ENCODE results near the gene C1QTNF9B. TPM values are rescaled to one million over a fixed set of nuclear protein-coding genes. Genes with fewer than 3 reads are reported as not detected.

Gene C1QTNF9B
- total RNA-seq, 1 donor from 2014 or later: not detected

- Histone ChIP-seq H3K27ac (no peak overlapping the region), H3K9me3 (ENCODE audit: low read depth) (no peaks in the 10 kb centered on the region), H3K9ac (no peak overlapping the region), H3F3A (ENCODE audit: low read depth) (peaks cover 5% of the 10 kb centered on the region), H3K36me3 (no peaks in the 10 kb centered on the region), H3K4me2 (no peak overlapping the region), H3K79me2 (ENCODE audit: low read depth) (no peaks in the 10 kb centered on the region), H3K4me1 (no peaks in the 10 kb centered on the region), H3K4me3 (no peak overlapping the region), H3K27me3 (no peaks in the 10 kb centered on the region), H2AFZ (replicated peaks) (no peak overlapping the region), H4K20me1 (ENCODE audit: low read depth) (no peaks in the 10 kb centered on the region)
- no peak overlapping the region for H3K27ac Mint-ChIP-seq
- DNase-seq (ENCODE audit: low spot score): no peak
- no peak for TF ChIP-seq EZH2 (IDR thresholded peaks at IDR 0.05)
- no peak for TF ChIP-seq CTCF (IDR thresholded peaks at IDR 0.05)
- no peak for TF ChIP-seq EZH2phosphoT487 (IDR thresholded peaks at IDR 0.05)
- H3K4me3 Mint-ChIP-seq: no peak overlapping the region
- no peaks in the 10 kb centered on the region for H3K9me3 Mint-ChIP-seq
- H3K4me1 Mint-ChIP-seq: no peaks in the 10 kb centered on the region
- H3K36me3 Mint-ChIP-seq: peaks cover 10% of the 10 kb centered on the region
- no peaks in the 10 kb centered on the region for H3K27me3 Mint-ChIP-seq (ENCODE audit: insufficient read depth, low read depth)
These were observed 37.4 kb downstream of the C1QTNF9B start for GRCh38 chr13:23859904-23860303.

- Histone ChIP-seq H4K20me1 (ENCODE audit: low read depth) (no peaks in the 10 kb centered on the region), H3K9ac (no peak overlapping the region), H3K9me3 (ENCODE audit: low read depth) (no peaks in the 10 kb centered on the region), H3K27ac (no peak overlapping the region), H2AFZ (replicated peaks) (no peak overlapping the region), H3K4me2 (no peak overlapping the region), H3K36me3 (no peaks in the 10 kb centered on the region), H3K4me3 (no peak overlapping the region), H3K27me3 (no peaks in the 10 kb centered on the region), H3K4me1 (no peaks in the 10 kb centered on the region), H3F3A (ENCODE audit: low read depth) (peaks cover 5% of the 10 kb centered on the region), H3K79me2 (ENCODE audit: low read depth) (no peaks in the 10 kb centered on the region)
- Mint-ChIP-seq H3K27me3 (ENCODE audit: insufficient read depth, low read depth) (no peaks in the 10 kb centered on the region), H3K27ac (no peak overlapping the region), H3K9me3 (no peaks in the 10 kb centered on the region), H3K36me3 (peaks cover 10% of the 10 kb centered on the region), H3K4me3 (no peak overlapping the region), H3K4me1 (no peaks in the 10 kb centered on the region)
- TF ChIP-seq CTCF (IDR thresholded peaks at IDR 0.05): no peak
- no peak for TF ChIP-seq EZH2 (IDR thresholded peaks at IDR 0.05)
- no peak for TF ChIP-seq EZH2phosphoT487 (IDR thresholded peaks at IDR 0.05)
- no peak for DNase-seq (ENCODE audit: low spot score)
These were observed 37.8 kb downstream of the C1QTNF9B start for GRCh38 chr13:23859455-23859854.

DNA sequence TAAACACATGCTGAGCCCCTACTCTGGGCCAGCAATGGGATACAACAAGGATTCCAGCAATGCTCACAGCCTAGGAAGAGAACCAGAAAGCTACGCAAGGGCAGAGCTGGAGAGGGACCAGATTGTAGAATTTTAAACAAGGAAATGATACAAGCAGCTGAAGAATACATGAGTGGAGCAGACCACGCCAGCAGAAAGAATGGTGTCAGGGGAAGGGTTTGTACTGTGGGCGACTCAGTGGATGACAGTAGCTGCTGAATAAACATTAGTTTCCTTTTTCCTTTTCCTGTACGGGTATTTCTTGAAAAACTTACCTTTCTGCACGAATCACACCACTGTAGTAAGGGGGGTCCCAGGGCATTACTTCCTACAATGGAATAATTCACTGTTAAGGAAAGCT is 38.8 kb downstream of the C1QTNF9B start:
- Histone ChIP-seq H3K4me3 (no peak overlapping the region), H3K9me3 (ENCODE audit: low read depth) (no peaks in the 10 kb centered on the region), H3K9ac (no peak overlapping the region), H4K20me1 (ENCODE audit: low read depth) (no peaks in the 10 kb centered on the region), H3K79me2 (ENCODE audit: low read depth) (no peaks in the 10 kb centered on the region), H3F3A (ENCODE audit: low read depth) (peaks cover 5% of the 10 kb centered on the region), H3K27me3 (no peaks in the 10 kb centered on the region), H2AFZ (replicated peaks) (no peak overlapping the region), H3K36me3 (no peaks in the 10 kb centered on the region), H3K27ac (no peak overlapping the region), H3K4me2 (no peak overlapping the region), H3K4me1 (no peaks in the 10 kb centered on the region)
- DNase-seq (ENCODE audit: low spot score): no peak
- no peak overlapping the region for H3K4me3 Mint-ChIP-seq
- H3K4me1 Mint-ChIP-seq: no peaks in the 10 kb centered on the region
- no peak overlapping the region for H3K27ac Mint-ChIP-seq
- H3K36me3 Mint-ChIP-seq: peaks cover 13% of the 10 kb centered on the region
- H3K9me3 Mint-ChIP-seq: no peaks in the 10 kb centered on the region
- H3K27me3 Mint-ChIP-seq (ENCODE audit: insufficient read depth, low read depth): no peaks in the 10 kb centered on the region
- TF ChIP-seq EZH2phosphoT487 (IDR thresholded peaks at IDR 0.05) (no peak), CTCF (IDR thresholded peaks at IDR 0.05) (no peak), EZH2 (IDR thresholded peaks at IDR 0.05) (no peak)
